ENCODE measurements around the gene OR2T8. TPM values are rescaled to one million over a fixed set of nuclear protein-coding genes. Genes with fewer than 3 reads are reported as not detected.

The OR2T8 gene
- total RNA-seq, 1 experiment from 2014 or later, result not detected

DNA sequence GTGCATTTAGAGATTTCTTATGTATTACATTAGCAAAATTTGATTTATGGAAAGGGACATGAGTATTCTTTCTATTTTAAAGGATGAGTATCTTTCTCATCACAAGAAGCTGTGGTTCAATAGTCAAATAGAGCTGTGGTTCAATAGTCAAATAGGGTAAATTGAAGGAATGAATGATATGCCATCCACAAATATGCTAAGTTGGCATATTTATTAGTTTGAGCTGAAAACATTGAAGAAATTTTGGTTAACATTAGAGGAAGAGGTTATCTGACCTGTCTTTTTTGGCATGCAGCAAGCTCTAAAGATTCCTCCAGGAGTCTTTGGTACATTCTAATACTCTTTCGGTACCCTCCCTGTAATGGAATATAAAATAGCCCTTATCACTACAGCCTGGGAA is 33.4 kb downstream of the OR2T8 start:
- Histone ChIP-seq H3K9ac (ENCODE audit: extremely low read depth, insufficient read length, low read length) (no peak overlapping the region), H2BK15ac (ENCODE audit: low read depth, low read length) (no peak overlapping the region), H2BK12ac (ENCODE audit: insufficient read length, low read depth, low read length) (no peak overlapping the region), H3K79me1 (ENCODE audit: insufficient read depth, low read depth, low read length, poor library complexity, severe bottlenecking) (no peaks in the 10 kb centered on the region), H4K20me1 (ENCODE audit: control insufficient read depth, insufficient read depth, insufficient read length) (no peaks in the 10 kb centered on the region), H3K4me2 (ENCODE audit: insufficient read depth, insufficient read length, low read length) (no peak overlapping the region), H2AK5ac (ENCODE audit: insufficient read length, low read length) (no peak overlapping the region), H2AFZ (ENCODE audit: low read length) (no peak overlapping the region), H4K91ac (ENCODE audit: insufficient read length, low read depth, low read length) (no peak overlapping the region), H4K5ac (ENCODE audit: insufficient read length, low read depth, low read length) (no peak overlapping the region), H4K8ac (replicated peaks; ENCODE audit: insufficient read length, low read depth, low read length) (no peak overlapping the region), H2BK20ac (ENCODE audit: low read depth, low read length, poor library complexity, severe bottlenecking) (no peak overlapping the region), H3K23ac (ENCODE audit: insufficient read length, low read depth, low read length) (no peak overlapping the region), H3K23me2 (ENCODE audit: insufficient read length, low read depth, low read length, poor library complexity, severe bottlenecking) (no peaks in the 10 kb centered on the region), H3K14ac (ENCODE audit: insufficient read depth, low read length) (no peak overlapping the region), H2BK5ac (ENCODE audit: insufficient read length, low read length) (no peak overlapping the region), H3K9me3 (ENCODE audit: control insufficient read depth, low read depth, low read length) (peaks cover 23% of the 10 kb centered on the region), H3K79me2 (ENCODE audit: insufficient read depth, low read length) (no peaks in the 10 kb centered on the region), H3K4me1 (ENCODE audit: insufficient read depth, low read length) (no peaks in the 10 kb centered on the region), H3K27ac (ENCODE audit: insufficient read length, low read depth, low read length) (no peak overlapping the region), H3K27me3 (ENCODE audit: insufficient read depth, low read length) (no peaks in the 10 kb centered on the region), H3K4ac (ENCODE audit: low read depth, low read length) (no peak overlapping the region), H2BK120ac (ENCODE audit: low read depth, low read length, poor library complexity, severe bottlenecking) (no peak overlapping the region), H3K56ac (ENCODE audit: insufficient read length, low read depth, low read length) (no peak overlapping the region), H3K18ac (ENCODE audit: insufficient read length, low read depth, low read length) (no peak overlapping the region), H3T11ph (ENCODE audit: low read length) (no peak overlapping the region)
- Mint-ChIP-seq H3K9me3 (peaks cover 70 to 79% of the 10 kb centered on the region in 2 experiments), H3K36me3 (ENCODE audit: insufficient read depth in 1 of 3, low read depth in 3 of 3) (peaks cover 0 to 18% (median 0%) of the 10 kb centered on the region in 3 experiments; a peak in 3 of 7 replicates), H3K27ac (no peak overlapping the region), H3K4me3 (no peak overlapping the region), H3K27me3 (ENCODE audit: low read depth) (0 out of 2 replicates have a peak, but pooled peaks cover 1% of the 10 kb centered on the region), H3K4me1 (no peaks in the 10 kb centered on the region)
- TF ChIP-seq, protein P1, sequence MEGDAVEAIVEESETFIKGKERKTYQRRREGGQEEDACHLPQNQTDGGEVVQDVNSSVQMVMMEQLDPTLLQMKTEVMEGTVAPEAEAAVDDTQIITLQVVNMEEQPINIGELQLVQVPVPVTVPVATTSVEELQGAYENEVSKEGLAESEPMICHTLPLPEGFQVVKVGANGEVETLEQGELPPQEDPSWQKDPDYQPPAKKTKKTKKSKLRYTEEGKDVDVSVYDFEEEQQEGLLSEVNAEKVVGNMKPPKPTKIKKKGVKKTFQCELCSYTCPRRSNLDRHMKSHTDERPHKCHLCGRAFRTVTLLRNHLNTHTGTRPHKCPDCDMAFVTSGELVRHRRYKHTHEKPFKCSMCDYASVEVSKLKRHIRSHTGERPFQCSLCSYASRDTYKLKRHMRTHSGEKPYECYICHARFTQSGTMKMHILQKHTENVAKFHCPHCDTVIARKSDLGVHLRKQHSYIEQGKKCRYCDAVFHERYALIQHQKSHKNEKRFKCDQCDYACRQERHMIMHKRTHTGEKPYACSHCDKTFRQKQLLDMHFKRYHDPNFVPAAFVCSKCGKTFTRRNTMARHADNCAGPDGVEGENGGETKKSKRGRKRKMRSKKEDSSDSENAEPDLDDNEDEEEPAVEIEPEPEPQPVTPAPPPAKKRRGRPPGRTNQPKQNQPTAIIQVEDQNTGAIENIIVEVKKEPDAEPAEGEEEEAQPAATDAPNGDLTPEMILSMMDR (conservative IDR thresholded peaks at IDR 0.05), result no peak
- DNase-seq, result no peak
- WGBS (ENCODE audit: extremely low coverage, insufficient read length, low lambda C conversion rate), result no CpG with 5 or more reads among the region's 1 CpG
